Caco-2 (cell line): Measurements from ENCODE around the gene TDRKH. TPM values are rescaled to one million over a fixed set of nuclear protein-coding genes. Genes with fewer than 3 reads are reported as not detected.

Experiments
- BruUV-seq: library from RNA; stranded (reverse); fragments of 400-500 nt; replicated peaks from 2 replicates; lab custom pipeline; 2021; lab: Mats Ljungman, UMichigan
- CTCF ChIA-PET: fragments of 300-600 bp; sonication (Branson Sonifier 250); formaldehyde crosslinking; loops from one replicate; lab custom pipeline; 2022; ENCODE audit warnings: antibody characterized with exemption; lab: Charles Lee
- POLR2A ChIA-PET: fragments of 300-600 bp; sonication (Branson Sonifier 250); formaldehyde crosslinking; loops from one replicate; lab custom pipeline; 2022; ENCODE audit warnings: antibody characterized with exemption; lab: Charles Lee
- DNase-seq, 2 experiments: peaks; one replicate each; pipeline versions ENCODE4 v3.0.0 to v3.0.0-alpha.2; 2020 to 2022
- H3K27me3 ChIP-seq: replicated peaks from 2 replicates; pipeline ENCODE4 v1.6.0; 2011; ENCODE audit warnings: low read length; ENCODE audit not compliant: control insufficient read depth, insufficient read depth
- H3K36me3 ChIP-seq: 2 replicates; pipeline ENCODE4 v1.5.1; 2011; ENCODE audit warnings: low read length; ENCODE audit not compliant: control insufficient read depth, insufficient read depth
- H3K4me1 ChIP-seq: fragments of 250-450 bp; sonication (Bioruptor Pico); 2 replicates; pipeline ENCODE4 v1.5.1; 2020; ENCODE audit warnings: mild to moderate bottlenecking
- H3K4me3 ChIP-seq: 2 replicates; pipeline ENCODE4 v1.5.1; 2011; ENCODE audit warnings: low read depth, mild to moderate bottlenecking, control low read depth, low read length
- H3K9me3 ChIP-seq: fragments of 250-450 bp; sonication (Bioruptor Pico); 2 replicates; pipeline ENCODE4 v1.5.1; 2020; ENCODE audit warnings: mild to moderate bottlenecking, moderate library complexity
- H3K27ac Mint-ChIP-seq: one replicate; pipeline ENCODE4 v1.8.0; 2022; ENCODE audit warnings: mixed read lengths; ENCODE audit not compliant: unreplicated experiment
- H3K27me3 Mint-ChIP-seq: one replicate; pipeline ENCODE4 v1.8.0; 2022; ENCODE audit warnings: mixed read lengths; ENCODE audit not compliant: insufficient read depth, unreplicated experiment
- H3K36me3 Mint-ChIP-seq: one replicate; pipeline ENCODE4 v1.8.0; 2022; ENCODE audit warnings: mild to moderate bottlenecking, mixed read lengths; ENCODE audit not compliant: insufficient read depth, unreplicated experiment
- H3K4me1 Mint-ChIP-seq: one replicate; pipeline ENCODE4 v1.8.0; 2022; ENCODE audit warnings: low read depth, mixed read lengths; ENCODE audit not compliant: unreplicated experiment
- H3K4me3 Mint-ChIP-seq: one replicate; pipeline ENCODE4 v1.8.0; 2022; ENCODE audit warnings: mild to moderate bottlenecking, moderate library complexity, mixed read lengths; ENCODE audit not compliant: unreplicated experiment
- H3K9me3 Mint-ChIP-seq: one replicate; pipeline ENCODE4 v1.8.0; 2022; ENCODE audit warnings: mixed read lengths; ENCODE audit not compliant: unreplicated experiment
- CTCF ChIP-seq, 2 experiments: fragments of 200-600 bp in 1 of 2; IDR thresholded peaks; 1 replicate in 1 of 2; 2 replicates in 1 of 2; pipeline versions ENCODE4 v1.5.1 to v1.8.0; 2011 to 2022; ENCODE audit warnings: antibody characterized with exemption in 1 of 2, control low read depth in 1 of 2, inconsistent platforms in 1 of 2, low read depth in 1 of 2, low read length in 1 of 2, mild to moderate bottlenecking in 1 of 2, moderate library complexity in 1 of 2; ENCODE audit not compliant: insufficient read depth in 1 of 2, severe bottlenecking in 1 of 2, unreplicated experiment in 1 of 2
- intact Hi-C: fragments of 100-400 bp; cut with micrococcal nuclease; formaldehyde crosslinking; loops from one replicate; pipeline ENCODE4 v1.10.0; 2022; ENCODE audit not compliant: unreplicated experiment
- total RNA-seq: library from RNA; stranded (reverse); gene quantifications from 2 replicates; pipeline ENCODE4 v1.2.3, GENCODE V29; 2022

Gene TDRKH
- total RNA-seq, 1 experiment from 2014 or later = 15.0 TPM

DNA sequence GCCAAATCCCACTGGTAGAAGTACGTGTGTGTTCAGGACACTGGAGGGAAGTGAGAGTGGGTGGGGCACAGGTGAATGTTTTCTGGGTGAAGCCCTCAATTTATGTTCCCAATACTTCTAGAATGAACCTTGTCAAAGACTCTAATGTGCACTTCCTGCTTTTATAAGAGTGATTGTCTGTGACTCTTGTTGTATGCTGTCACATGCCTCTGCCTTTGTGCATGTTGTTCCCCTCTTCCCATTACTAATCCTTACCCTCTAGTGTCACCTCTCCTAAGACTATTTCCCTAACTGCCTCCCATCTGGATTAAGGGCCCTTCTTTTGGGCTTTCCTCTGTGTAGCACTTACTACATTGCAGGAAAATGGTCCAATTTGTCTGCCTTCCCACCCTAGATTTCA lies 17.5 kb upstream of the TDRKH start:
- intact Hi-C loops = no loop called here
- Mint-ChIP-seq H3K4me1 (peaks cover 10% of the 10 kb centered on the region), H3K27me3 (peaks cover 13% of the 10 kb centered on the region), H3K36me3 (no peaks in the 10 kb centered on the region), H3K4me3 (no peak overlapping the region), H3K27ac (peak overlapping the region; percentile 2), H3K9me3 (no peaks in the 10 kb centered on the region)
- DNase-seq = no peak
- Histone ChIP-seq H3K4me1 (no peaks in the 10 kb centered on the region), H3K9me3 (no peaks in the 10 kb centered on the region), H3K4me3 (no peak overlapping the region), H3K36me3 (no peaks in the 10 kb centered on the region), H3K27me3 (no peaks in the 10 kb centered on the region; the same call in 1 of the 2 replicates)
- TF ChIP-seq CTCF (IDR thresholded peaks at IDR 0.05; ENCODE audit: insufficient read depth in 1 of 2, low read depth in 1 of 2, low read length in 1 of 2, severe bottlenecking in 1 of 2, unreplicated experiment in 1 of 2) = no peak
- ChIA-PET CTCF (no interaction called here), POLR2A (no interaction called here)
- no TSS peak for BruUV-seq

GRCh38 chr1:151807131-151807530 lies 16.8 kb upstream of the TDRKH start:
- no peak overlapping the region for H3K27ac Mint-ChIP-seq
- H3K4me1 Mint-ChIP-seq = peaks cover 10% of the 10 kb centered on the region
- Histone ChIP-seq H3K36me3 (no peaks in the 10 kb centered on the region), H3K27me3 (no peaks in the 10 kb centered on the region; the same call in 1 of the 2 replicates), H3K4me3 (no peak overlapping the region), H3K9me3 (no peaks in the 10 kb centered on the region), H3K4me1 (no peaks in the 10 kb centered on the region)
- intact Hi-C loops = no loop called here
- no peak for TF ChIP-seq CTCF (IDR thresholded peaks at IDR 0.05; ENCODE audit: insufficient read depth in 1 of 2, low read depth in 1 of 2, low read length in 1 of 2, severe bottlenecking in 1 of 2, unreplicated experiment in 1 of 2)
- ChIA-PET POLR2A (no interaction called here), CTCF (no interaction called here)
- no peaks in the 10 kb centered on the region for H3K36me3 Mint-ChIP-seq
- peaks cover 9% of the 10 kb centered on the region for H3K27me3 Mint-ChIP-seq
- H3K9me3 Mint-ChIP-seq = no peaks in the 10 kb centered on the region
- no peak for DNase-seq
- H3K4me3 Mint-ChIP-seq = no peak overlapping the region
- BruUV-seq = no TSS peak

DNA sequence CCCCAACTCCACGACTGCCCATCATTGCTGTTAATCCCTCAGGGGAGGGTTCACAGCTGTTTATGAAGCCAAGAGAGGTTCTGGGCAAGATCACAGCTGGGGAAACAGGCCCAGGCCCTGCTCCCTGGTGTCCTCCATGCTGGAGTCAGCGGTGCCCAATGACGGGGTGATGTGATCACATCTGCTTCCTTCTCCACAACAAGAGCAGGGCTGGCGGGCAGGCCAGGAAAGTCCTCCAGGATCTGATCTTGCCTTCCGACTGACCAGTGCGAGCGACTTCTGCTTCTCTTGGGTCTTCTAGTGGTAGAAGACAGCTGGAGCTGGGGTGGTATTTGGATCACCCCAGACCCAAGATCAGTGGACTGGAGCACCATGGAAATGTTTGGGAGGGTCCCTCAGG lies 15.9 kb upstream of the TDRKH start:
- Histone ChIP-seq H3K9me3 (no peaks in the 10 kb centered on the region), H3K27me3 (no peaks in the 10 kb centered on the region; the same call in 1 of the 2 replicates), H3K4me1 (no peaks in the 10 kb centered on the region), H3K4me3 (no peak overlapping the region), H3K36me3 (no peaks in the 10 kb centered on the region)
- Mint-ChIP-seq H3K27ac (no peak overlapping the region), H3K36me3 (no peaks in the 10 kb centered on the region), H3K27me3 (peaks cover 9% of the 10 kb centered on the region), H3K9me3 (no peaks in the 10 kb centered on the region), H3K4me1 (peaks cover 10% of the 10 kb centered on the region), H3K4me3 (no peak overlapping the region)
- no peak for DNase-seq
- TF ChIP-seq CTCF (IDR thresholded peaks at IDR 0.05; ENCODE audit: insufficient read depth in 1 of 2, low read depth in 1 of 2, low read length in 1 of 2, severe bottlenecking in 1 of 2, unreplicated experiment in 1 of 2) = no peak
- ChIA-PET CTCF (no interaction called here), POLR2A (no interaction called here)
- intact Hi-C loops = no loop called here
- BruUV-seq = no TSS peak
